Stimulated activated effector memory CD8-positive, alpha-beta T cell treated with anti-CD3 and anti-CD28 coated beads, Interleukin-12 subunit alpha, Interleukin-12 subunit beta, amount 100 ng/mL, for 72 hours (primary cell): ENCODE measurements around the gene SERPINC1.
"Not testable (repeated sequence)": the region's sequence is repeated elsewhere in the genome, so short reads cannot be mapped to it uniquely, and the experiment has no call there.

Experiments used
- ATAC-seq: fragments of 150-1000 bp; cut with Tn5 transposase; 2 replicates; pipeline ENCODE4 v1.10.0; 2021
- DNase-seq, 2 donors: peaks; one replicate each; pipeline ENCODE4 v3.0.0; 2021 to 2022; ENCODE audit warnings: low spot score in 2 of 2
- H3K27ac Mint-ChIP-seq: one replicate; pipeline ENCODE4 v1.8.0; 2022; ENCODE audit warnings: mild to moderate bottlenecking, mixed read lengths
- H3K36me3 Mint-ChIP-seq: one replicate; pipeline ENCODE4 v1.8.0; 2022; ENCODE audit warnings: mild to moderate bottlenecking, mixed read lengths
- H3K4me1 Mint-ChIP-seq: one replicate; pipeline ENCODE4 v1.8.0; 2022; ENCODE audit warnings: mixed read lengths
- H3K4me3 Mint-ChIP-seq: one replicate; pipeline ENCODE4 v1.8.0; 2022; ENCODE audit warnings: mild to moderate bottlenecking, mixed read lengths
- H3K9me3 Mint-ChIP-seq: one replicate; pipeline ENCODE4 v1.8.0; 2022; ENCODE audit warnings: mixed read lengths

The SERPINC1 gene

DNA sequence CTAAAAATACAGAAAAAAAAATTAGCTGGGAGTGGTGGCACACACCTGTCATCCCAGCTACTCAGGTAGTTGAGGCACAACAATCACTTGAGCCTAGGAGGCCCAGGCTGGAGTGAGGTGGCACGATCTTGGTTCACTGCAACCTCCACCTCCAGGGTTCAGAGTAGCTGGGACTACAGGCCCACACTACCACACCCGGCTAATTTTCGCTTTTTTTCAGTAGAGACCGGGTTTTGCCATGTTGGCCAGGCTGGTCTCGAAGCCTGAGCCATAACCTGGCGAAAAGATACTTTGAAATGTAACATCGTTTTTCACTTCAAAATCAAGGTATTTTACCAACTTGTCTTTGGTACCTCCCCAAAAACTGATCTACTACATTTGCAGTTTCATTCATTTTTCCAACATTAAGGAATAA, 55.4 kb downstream of the SERPINC1 start:
- no peak overlapping the region for H3K4me3 Mint-ChIP-seq
- H3K27ac Mint-ChIP-seq: peak overlapping the region; percentile 99
- DNase-seq: no peak
- ATAC-seq: peak; percentile 11
- H3K4me1 Mint-ChIP-seq: peaks cover 44% of the 10 kb centered on the region
- peaks cover 98% of the 10 kb centered on the region for H3K36me3 Mint-ChIP-seq
- H3K9me3 Mint-ChIP-seq: no peaks in the 10 kb centered on the region

DNA sequence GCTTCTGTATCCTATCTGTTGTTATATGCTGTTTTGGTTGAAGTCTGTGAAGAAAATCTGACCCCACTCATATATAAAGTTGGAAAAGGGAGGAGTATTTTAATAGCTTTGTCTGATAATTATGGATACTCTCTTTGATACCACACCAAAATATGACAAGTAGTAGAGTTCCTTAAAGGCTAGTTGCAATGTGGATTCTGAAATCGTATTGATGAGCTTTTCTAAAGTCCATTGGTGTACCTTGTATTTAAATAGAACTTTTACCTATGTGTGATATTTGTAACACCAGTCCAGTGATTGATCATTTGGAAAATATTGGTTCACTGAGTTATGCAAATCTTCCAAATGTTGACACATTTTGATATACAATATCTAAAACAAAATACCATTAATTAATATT, 57.1 kb downstream of the SERPINC1 start:
- Mint-ChIP-seq H3K9me3 (no peaks in the 10 kb centered on the region), H3K36me3 (peaks cover 98% of the 10 kb centered on the region), H3K4me1 (peaks cover 27% of the 10 kb centered on the region), H3K27ac (no peak overlapping the region), H3K4me3 (no peak overlapping the region)
- DNase-seq: no peak
- ATAC-seq: no peak

DNA sequence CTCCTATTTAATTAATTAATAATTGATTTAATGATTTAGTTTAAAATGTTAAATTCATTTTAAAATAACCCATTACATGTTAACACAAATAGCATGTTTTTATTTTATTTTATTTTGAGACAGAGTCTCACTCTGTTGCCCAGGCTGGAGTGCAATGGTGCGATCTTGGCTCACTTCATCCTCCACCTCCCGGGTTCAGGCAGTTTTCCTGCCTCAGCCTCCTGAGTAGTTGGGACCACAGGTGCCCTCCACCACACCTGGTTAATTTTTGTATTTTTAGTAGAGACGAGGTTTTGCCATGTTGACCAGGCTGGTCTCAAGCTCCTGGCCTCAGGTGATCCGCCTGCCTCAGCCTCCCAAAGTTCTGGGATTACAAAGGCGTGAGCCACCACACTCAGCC, 57.6 kb downstream of the SERPINC1 start:
- peaks cover 22% of the 10 kb centered on the region for H3K4me1 Mint-ChIP-seq
- H3K4me3 Mint-ChIP-seq, ATAC-seq, H3K27ac Mint-ChIP-seq, H3K9me3 Mint-ChIP-seq, DNase-seq: not testable (repeated sequence)
- H3K36me3 Mint-ChIP-seq: peaks cover 98% of the 10 kb centered on the region

DNA sequence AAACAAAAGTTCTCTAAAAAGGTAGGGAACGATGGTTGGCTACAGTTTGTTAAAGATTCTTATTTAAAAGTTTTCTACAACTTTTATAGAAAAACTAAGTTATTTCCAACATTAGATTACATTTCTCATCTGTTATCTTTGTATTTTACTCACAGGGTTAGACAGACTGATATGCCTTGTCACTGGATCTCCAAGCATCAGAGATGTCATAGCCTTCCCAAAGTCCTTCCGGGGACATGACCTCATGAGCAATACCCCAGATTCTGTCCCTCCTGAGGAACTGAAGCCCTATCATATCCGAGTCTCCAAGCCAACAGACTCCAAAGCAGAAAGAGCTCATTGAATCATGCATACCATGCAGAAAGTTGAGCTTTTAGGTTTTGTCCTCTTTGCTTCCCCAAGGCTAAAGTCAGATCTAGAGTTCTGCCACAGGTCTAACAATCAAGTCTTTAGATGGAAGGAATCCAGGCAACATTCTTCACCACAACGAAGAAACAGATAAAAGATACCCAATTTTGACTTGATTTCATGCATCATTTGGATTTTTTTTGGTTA, 59.7 kb downstream of the SERPINC1 start:
- Mint-ChIP-seq H3K36me3 (peaks cover 98% of the 10 kb centered on the region), H3K4me3 (no peak overlapping the region), H3K9me3 (no peaks in the 10 kb centered on the region), H3K27ac (peak overlapping the region; percentile 52), H3K4me1 (peaks cover under 1% of the 10 kb centered on the region)
- DNase-seq (no peak), ATAC-seq (no peak)

DNA sequence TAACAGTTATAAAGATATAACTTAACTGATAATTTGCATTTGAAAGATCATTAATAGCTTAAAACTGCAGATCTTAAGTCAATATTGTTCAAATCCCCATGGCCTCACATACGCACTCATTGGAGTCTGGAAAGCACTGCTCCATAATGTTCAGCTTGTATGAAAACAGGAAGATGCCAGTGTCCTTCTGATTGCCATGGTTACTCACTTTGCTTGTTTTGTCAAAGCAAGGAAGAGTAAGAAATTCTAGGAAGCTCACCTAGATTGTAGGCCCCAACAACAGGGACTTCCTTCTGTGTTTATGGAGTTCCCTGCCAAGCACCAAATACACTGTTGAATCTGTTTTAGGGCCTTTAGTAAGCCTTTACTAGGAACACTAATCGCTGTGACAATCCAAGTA, 60.2 kb downstream of the SERPINC1 start:
- H3K36me3 Mint-ChIP-seq: peaks cover 98% of the 10 kb centered on the region
- H3K4me1 Mint-ChIP-seq: no peaks in the 10 kb centered on the region
- ATAC-seq (no peak), DNase-seq (no peak)
- H3K4me3 Mint-ChIP-seq: no peak overlapping the region
- peak overlapping the region; percentile 52 for H3K27ac Mint-ChIP-seq
- H3K9me3 Mint-ChIP-seq: no peaks in the 10 kb centered on the region

DNA sequence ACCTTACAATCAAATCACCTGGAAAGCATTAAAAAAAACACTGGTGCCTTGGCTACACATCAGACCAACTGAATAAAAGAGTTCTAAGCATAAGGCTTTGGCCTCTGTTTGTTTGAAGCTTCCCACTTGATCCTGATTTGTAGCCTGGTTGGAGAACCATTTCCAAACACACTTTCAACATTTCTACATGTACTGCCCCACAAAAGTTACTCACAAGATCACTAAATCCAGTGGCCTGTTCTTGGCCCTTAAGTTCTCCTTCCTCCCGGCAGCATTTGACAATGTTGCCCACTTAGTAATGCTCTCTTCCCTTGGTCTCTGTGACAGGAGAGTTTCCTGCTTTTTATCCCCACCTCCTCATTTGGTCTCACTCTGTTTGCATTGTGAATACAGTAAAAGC, 61.1 kb downstream of the SERPINC1 start:
- ATAC-seq (no peak), DNase-seq (no peak)
- Mint-ChIP-seq H3K4me1 (no peaks in the 10 kb centered on the region), H3K27ac (peak overlapping the region; percentile 43), H3K36me3 (peaks cover 98% of the 10 kb centered on the region), H3K9me3 (no peaks in the 10 kb centered on the region), H3K4me3 (no peak overlapping the region)
